OCI-LY7 (cell line): Measurements from ENCODE around the gene RNF126. TPM values are rescaled to one million over a fixed set of nuclear protein-coding genes. Genes with fewer than 3 reads are reported as not detected.

Experiments used
- BruUV-seq: library from RNA; stranded (reverse); fragments of 400-500 nt; replicated peaks from 2 replicates; lab custom pipeline; 2021; lab: Mats Ljungman, UMichigan
- CTCF ChIA-PET: fragments of 300-600 bp; sonication (Branson Sonifier 250); formaldehyde crosslinking; loops from one replicate; lab custom pipeline; 2022; ENCODE audit warnings: antibody characterized with exemption; ENCODE audit not compliant: unreplicated experiment; lab: Charles Lee
- POLR2A ChIA-PET: fragments of 300-600 bp; sonication (Branson Sonifier 250); formaldehyde crosslinking; loops from one replicate; lab custom pipeline; 2022; ENCODE audit warnings: antibody characterized with exemption; lab: Charles Lee
- DNase-seq: peaks from one replicate; pipeline ENCODE4 v3.0.0-alpha.2; 2015; ENCODE audit warnings: low spot score
- H2AFZ ChIP-seq: fragments of 200-600 bp; sonication (generic), shearing (Covaris generic); 2 replicates; pipeline ENCODE4 v1.6.1; 2014; ENCODE audit warnings: mild to moderate bottlenecking, antibody characterized with exemption, low read length, moderate library complexity
- H3K27ac ChIP-seq: fragments of 200-600 bp; sonication (generic); 2 replicates; pipeline ENCODE4 v1.5.1; 2014; ENCODE audit warnings: mixed run types, low read depth, mild to moderate bottlenecking, moderate library complexity, low read length, inconsistent platforms; ENCODE audit not compliant: poor library complexity, severe bottlenecking
- H3K36me3 ChIP-seq: fragments of 200-600 bp; sonication (generic); 2 replicates; pipeline ENCODE4 v1.6.1; 2014; ENCODE audit warnings: mild to moderate bottlenecking, antibody characterized with exemption, low read length, moderate library complexity, mixed read lengths; ENCODE audit not compliant: insufficient read depth
- H3K4me1 ChIP-seq: fragments of 200-600 bp; sonication (generic); 2 replicates; pipeline ENCODE4 v1.5.1; 2014; ENCODE audit warnings: mild to moderate bottlenecking, low read length; ENCODE audit not compliant: insufficient read depth, poor library complexity, severe bottlenecking
- H3K4me2 ChIP-seq: fragments of 200-600 bp; sonication (generic); 2 replicates; pipeline ENCODE4 v1.6.1; 2014; ENCODE audit warnings: mild to moderate bottlenecking, low read length
- H3K4me3 ChIP-seq: fragments of 200-600 bp; sonication (generic); 2 replicates; pipeline ENCODE4 v1.5.1; 2014; ENCODE audit warnings: mild to moderate bottlenecking, low read depth, low read length; ENCODE audit not compliant: poor library complexity, severe bottlenecking
- H3K79me2 ChIP-seq: fragments of 200-600 bp; sonication (generic); 2 replicates; pipeline ENCODE4 v1.6.1; 2016; ENCODE audit warnings: low read depth, mild to moderate bottlenecking, low read length, moderate library complexity, mixed read lengths; ENCODE audit not compliant: insufficient read depth
- H3K9me2 ChIP-seq: fragments of 200-600 bp; sonication (generic); 2 replicates; pipeline ENCODE4 v1.6.1; 2016; ENCODE audit warnings: mild to moderate bottlenecking, low read length, mixed read lengths; ENCODE audit not compliant: insufficient read depth
- H3K9me3 ChIP-seq: fragments of 200-600 bp; sonication (generic); 2 replicates; pipeline ENCODE4 v1.6.1; 2014; ENCODE audit warnings: mild to moderate bottlenecking, mixed run types, low read length, mixed read lengths
- H4K20me1 ChIP-seq: fragments of 200-600 bp; sonication (generic); 2 replicates; pipeline ENCODE4 v1.6.1; 2014; ENCODE audit warnings: mild to moderate bottlenecking, antibody characterized with exemption, low read length, moderate library complexity, mixed read lengths; ENCODE audit not compliant: insufficient read depth
- CTCF ChIP-seq: fragments of 200-600 bp; sonication (generic); conservative IDR thresholded peaks from 2 replicates; pipeline ENCODE4 v1.5.1; 2014; ENCODE audit warnings: mild to moderate bottlenecking, antibody characterized with exemption, low read length, moderate library complexity, mixed read lengths
- EZH2phosphoT487 ChIP-seq: fragments of 200-600 bp; sonication (generic); IDR thresholded peaks from 2 replicates; pipeline ENCODE4 v1.6.1; 2018; ENCODE audit warnings: low read depth, borderline replicate concordance, mild to moderate bottlenecking, mixed run types, antibody characterized with exemption, low read length, moderate library complexity, mixed read lengths
- intact Hi-C: fragments of 100-400 bp; cut with micrococcal nuclease; formaldehyde crosslinking; loops from one replicate; pipeline ENCODE4 v1.10.0; 2022; ENCODE audit not compliant: unreplicated experiment
- total RNA-seq, 2 experiments: library from RNA; depleted of rRNA in 1 of 2; stranded (reverse); fragments of >200 nt in 1 of 2; shearing (Covaris generic) in 1 of 2; gene quantifications; 2 replicates each; pipeline ENCODE4 v1.2.3, GENCODE V29; 2014 to 2022

RNF126 gene
- total RNA-seq, 2 experiments from 2014 or later = 98.6 to 104 TPM

GRCh38 chr19:661427-662196 is 1.4 kb downstream of the RNF126 start:
- H3K27ac ChIP-seq = peak overlapping the region; percentile 81
- ChIA-PET POLR2A (no interaction called here), CTCF (no interaction called here)
- H2AFZ ChIP-seq = no peak overlapping the region
- H3K4me2 ChIP-seq = peak overlapping the region; percentile 100
- peaks cover 68% of the 10 kb centered on the region for H3K79me2 ChIP-seq
- H3K4me3 ChIP-seq = peak overlapping the region; percentile 100
- no peak for TF ChIP-seq EZH2phosphoT487
- no peak for TF ChIP-seq CTCF
- intact Hi-C loops = loop anchor here (2.0 to 5.0 kb wide), 4 partner anchors 19 to 135 kb away; partner anchors contain the start of genes BSG and PTBP1
- BruUV-seq = TSS peak; percentile 67
- H3K9me2 ChIP-seq = no peaks in the 10 kb centered on the region
- H3K4me1 ChIP-seq = peaks cover 44% of the 10 kb centered on the region
- no peaks in the 10 kb centered on the region for H3K9me3 ChIP-seq
- H4K20me1 ChIP-seq = peaks cover 19% of the 10 kb centered on the region
- H3K36me3 ChIP-seq = peaks cover 53% of the 10 kb centered on the region
- peak; percentile 55 for DNase-seq

- peak overlapping the region; percentile 81 for H3K27ac ChIP-seq
- peaks cover 75% of the 10 kb centered on the region for H3K79me2 ChIP-seq
- no TSS peak for BruUV-seq
- H3K4me3 ChIP-seq = peak overlapping the region; percentile 100
- TF ChIP-seq EZH2phosphoT487 (no peak), CTCF (no peak)
- H3K4me1 ChIP-seq = peaks cover 44% of the 10 kb centered on the region
- H4K20me1 ChIP-seq = peaks cover 19% of the 10 kb centered on the region
- peaks cover 59% of the 10 kb centered on the region for H3K36me3 ChIP-seq
- no peak overlapping the region for H2AFZ ChIP-seq
- ChIA-PET CTCF (no interaction called here), POLR2A (no interaction called here)
- DNase-seq = no peak
- H3K4me2 ChIP-seq = peak overlapping the region; percentile 100
- no peaks in the 10 kb centered on the region for H3K9me3 ChIP-seq
- intact Hi-C loops = loop anchor here (2.0 to 5.0 kb wide), 3 partner anchors 20 to 89 kb away; partner anchors contain the start of gene BSG
- no peaks in the 10 kb centered on the region for H3K9me2 ChIP-seq
Measured at GRCh38 chr19:660793-661426, 2.1 kb downstream of the RNF126 start.
